ENCODE measurements around the gene KSR2.

Gene KSR2

GRCh38 chr12:117502233-117502632 lies 466.6 kb downstream of the KSR2 start:
- H3K36me3 ChIP-seq (ENCODE audit: control insufficient read depth, low read length): no peaks in the 10 kb centered on the region
- H3K9me2 ChIP-seq (replicated peaks; ENCODE audit: control insufficient read depth, low read length): no peaks in the 10 kb centered on the region
- H4K20me1 ChIP-seq (ENCODE audit: control insufficient read depth, insufficient read depth, low read depth, low read length): no peaks in the 10 kb centered on the region
- no peaks in the 10 kb centered on the region for H3K9me3 ChIP-seq (ENCODE audit: control insufficient read depth, insufficient read depth, low read length)
- H3K4me3 ChIP-seq (ENCODE audit: low read length): no peak overlapping the region
- peaks cover 3% of the 10 kb centered on the region; the same call in 1 of the 2 replicates for H3K27me3 ChIP-seq (ENCODE audit: control insufficient read depth, low read length)
- no peak for TF ChIP-seq EZH2phosphoT487 (IDR thresholded peaks at IDR 0.05; ENCODE audit: borderline replicate concordance, low read length)
- no peak for TF ChIP-seq CTCF (IDR thresholded peaks at IDR 0.05; ENCODE audit: low read depth, low read length, poor library complexity, severe bottlenecking)
- no peaks in the 10 kb centered on the region for H3K4me1 ChIP-seq (ENCODE audit: control insufficient read depth, low read length)
- H3K79me2 ChIP-seq (ENCODE audit: control insufficient read depth, low read length): no peaks in the 10 kb centered on the region
- no peaks in the 10 kb centered on the region for H3F3A ChIP-seq (ENCODE audit: control insufficient read depth, insufficient read depth)
- no peak overlapping the region for H3K4me2 ChIP-seq (ENCODE audit: low read length)
- no peak overlapping the region for H3K27ac ChIP-seq (ENCODE audit: low read depth, low read length)

GRCh38 chr12:117501076-117501869 lies 467.5 kb downstream of the KSR2 start:
- Histone ChIP-seq H3K9me2 (replicated peaks; ENCODE audit: control insufficient read depth, low read length) (no peaks in the 10 kb centered on the region), H3F3A (ENCODE audit: control insufficient read depth, insufficient read depth) (no peaks in the 10 kb centered on the region), H3K27ac (ENCODE audit: low read depth, low read length) (no peak overlapping the region), H3K9me3 (ENCODE audit: control insufficient read depth, insufficient read depth, low read length) (no peaks in the 10 kb centered on the region), H3K4me2 (ENCODE audit: low read length) (no peak overlapping the region), H3K4me1 (ENCODE audit: control insufficient read depth, low read length) (no peaks in the 10 kb centered on the region), H3K27me3 (ENCODE audit: control insufficient read depth, low read length) (peaks cover 3% of the 10 kb centered on the region; the same call in 1 of the 2 replicates), H4K20me1 (ENCODE audit: control insufficient read depth, insufficient read depth, low read depth, low read length) (no peaks in the 10 kb centered on the region), H3K4me3 (ENCODE audit: low read length) (no peak overlapping the region), H3K36me3 (ENCODE audit: control insufficient read depth, low read length) (no peaks in the 10 kb centered on the region), H3K79me2 (ENCODE audit: control insufficient read depth, low read length) (no peaks in the 10 kb centered on the region)
- TF ChIP-seq EZH2phosphoT487 (IDR thresholded peaks at IDR 0.05; ENCODE audit: borderline replicate concordance, low read length) (no peak), CTCF (IDR thresholded peaks at IDR 0.05; ENCODE audit: low read depth, low read length, poor library complexity, severe bottlenecking) (no peak)

GRCh38 chr12:117499759-117500485 lies 468.9 kb downstream of the KSR2 start:
- Histone ChIP-seq H3K27ac (ENCODE audit: low read depth, low read length) (no peak overlapping the region), H3K4me1 (ENCODE audit: control insufficient read depth, low read length) (no peaks in the 10 kb centered on the region), H3F3A (ENCODE audit: control insufficient read depth, insufficient read depth) (no peaks in the 10 kb centered on the region), H4K20me1 (ENCODE audit: control insufficient read depth, insufficient read depth, low read depth, low read length) (no peaks in the 10 kb centered on the region), H3K9me2 (replicated peaks; ENCODE audit: control insufficient read depth, low read length) (no peaks in the 10 kb centered on the region), H3K4me2 (ENCODE audit: low read length) (no peak overlapping the region), H3K4me3 (ENCODE audit: low read length) (no peak overlapping the region), H3K9me3 (ENCODE audit: control insufficient read depth, insufficient read depth, low read length) (no peaks in the 10 kb centered on the region), H3K36me3 (ENCODE audit: control insufficient read depth, low read length) (no peaks in the 10 kb centered on the region), H3K79me2 (ENCODE audit: control insufficient read depth, low read length) (no peaks in the 10 kb centered on the region), H3K27me3 (ENCODE audit: control insufficient read depth, low read length) (peaks cover 3% of the 10 kb centered on the region; the same call in 1 of the 2 replicates)
- TF ChIP-seq EZH2phosphoT487 (IDR thresholded peaks at IDR 0.05; ENCODE audit: borderline replicate concordance, low read length) (no peak), CTCF (IDR thresholded peaks at IDR 0.05; ENCODE audit: low read depth, low read length, poor library complexity, severe bottlenecking) (no peak)
